ENCODE results near the gene CCDC192.
A peak's percentile ranks its signal among the peaks of the same experiment; 100 is the strongest.

Gene CCDC192

DNA sequence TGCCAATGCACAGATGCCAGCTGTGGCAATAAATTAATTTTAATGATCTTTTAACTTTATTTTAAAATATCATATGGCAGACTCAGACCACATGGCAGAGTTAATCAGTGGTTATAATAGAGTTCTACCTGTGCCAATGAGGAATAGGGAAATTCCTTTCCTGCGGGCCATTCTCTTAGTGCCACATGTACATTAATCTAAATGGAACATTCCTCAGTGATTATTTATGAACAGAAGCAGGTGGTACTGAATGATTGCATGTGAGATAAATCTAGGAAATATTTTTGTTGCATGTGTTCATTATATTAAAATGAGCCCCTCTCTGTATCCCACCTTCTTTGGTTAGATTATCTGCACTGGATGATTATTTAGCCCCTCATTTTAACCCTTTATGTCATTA is 102.3 kb downstream of the CCDC192 start:
- FAIRE-seq = no peak

DNA sequence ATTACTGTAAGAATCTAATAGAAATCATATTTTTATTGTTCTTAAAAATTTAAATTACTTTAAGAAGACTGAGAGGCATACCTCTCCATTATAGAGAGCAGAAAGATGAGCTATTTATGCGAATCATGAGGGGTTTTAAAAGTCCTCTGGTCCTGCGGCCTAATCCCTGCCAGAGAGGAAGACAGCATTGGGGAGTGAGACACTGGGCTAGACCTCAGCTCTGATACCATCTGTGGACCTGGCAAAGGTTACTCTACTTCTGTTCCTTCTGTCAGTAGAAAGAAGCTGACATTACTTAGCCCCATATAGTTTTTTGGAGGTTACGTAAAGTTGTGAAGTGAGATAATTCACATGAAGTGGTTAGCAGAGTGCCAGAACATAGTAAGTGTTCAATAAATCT is 103.6 kb downstream of the CCDC192 start:
- FAIRE-seq = no peak
- no peak for DNase-seq (ENCODE audit: insufficient read length, low spot score)

More for the DNA sequence above, 102.3 kb downstream of the CCDC192 start:
- no peak for DNase-seq (ENCODE audit: insufficient read length, low spot score)

DNA sequence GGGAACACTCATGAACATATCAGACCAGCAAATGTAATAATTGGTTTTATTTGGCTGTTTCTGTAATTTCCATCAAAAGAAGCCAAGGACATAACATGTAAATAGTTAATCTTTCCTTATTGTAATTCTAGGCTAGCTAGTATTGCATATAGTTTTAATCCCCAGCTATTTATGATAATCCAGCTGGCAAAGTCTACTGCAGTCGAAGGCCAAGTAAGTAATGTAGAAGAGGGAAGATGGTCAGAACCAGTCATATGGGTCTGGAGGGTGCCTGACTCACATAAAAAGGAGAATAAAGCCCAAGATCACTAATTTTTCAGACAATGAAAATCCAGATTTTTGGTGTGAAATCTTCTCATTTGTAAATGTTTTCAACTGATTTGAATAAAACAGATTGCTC is 106.3 kb downstream of the CCDC192 start:
- FAIRE-seq = no peak
- DNase-seq (ENCODE audit: insufficient read length, low spot score) = no peak

DNA sequence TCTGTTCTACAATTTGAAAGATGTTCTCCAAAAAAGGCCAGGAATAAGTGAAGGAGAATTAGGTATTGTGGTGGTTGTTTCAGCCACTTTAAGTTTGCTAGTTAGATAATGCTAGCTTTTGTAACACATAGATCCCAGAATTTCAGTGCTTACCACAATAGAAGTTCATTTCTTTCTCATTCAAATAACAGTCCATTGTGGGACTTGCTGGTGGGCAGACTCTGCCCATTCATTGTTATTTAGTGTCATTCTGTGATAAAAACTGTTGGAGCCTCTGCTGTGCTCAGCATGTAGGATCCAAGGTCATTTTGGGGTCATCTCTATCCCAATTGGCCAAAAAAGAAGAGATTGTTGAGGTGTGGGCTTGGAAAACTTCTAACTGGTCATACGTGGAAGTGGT is 106.8 kb downstream of the CCDC192 start:
- no peak for DNase-seq (ENCODE audit: insufficient read length, low spot score)
- no peak for FAIRE-seq

DNA sequence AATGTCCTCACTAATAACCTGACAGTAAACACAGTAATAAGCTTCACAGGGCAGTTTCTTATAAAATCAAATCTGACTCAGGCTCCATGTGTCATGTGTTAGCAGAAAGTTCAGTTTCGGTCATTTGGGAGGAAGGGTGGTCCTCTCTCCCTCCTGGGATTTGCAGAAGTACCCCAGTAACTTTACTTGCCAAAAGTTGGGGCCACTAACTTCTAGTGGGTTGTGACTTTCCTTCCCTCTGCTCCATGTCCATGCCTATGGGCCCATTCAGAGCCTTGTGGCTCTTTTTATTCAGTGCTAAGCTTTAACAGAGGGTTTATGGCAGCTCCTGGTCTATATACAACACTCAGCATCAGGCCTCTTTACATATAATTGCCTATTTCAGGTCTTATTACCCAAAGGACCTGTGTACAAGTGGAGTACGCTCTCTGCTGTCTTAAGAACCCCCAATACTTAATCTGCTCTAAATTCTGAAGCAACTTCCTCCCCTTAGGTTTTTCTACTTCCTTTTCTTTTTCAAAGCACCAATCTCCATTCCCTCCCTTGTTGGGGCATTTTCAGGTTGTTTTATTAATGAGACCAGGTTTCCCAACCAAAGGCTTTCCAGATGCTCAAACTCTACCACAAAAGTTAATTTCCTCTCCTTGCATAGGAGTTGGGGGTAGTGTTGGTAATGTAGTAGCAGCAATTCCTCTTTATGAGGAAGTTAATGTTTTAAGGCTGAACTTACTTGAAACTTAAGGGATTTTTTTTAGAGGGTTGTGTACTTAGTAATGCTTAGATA is 107.7 kb downstream of the CCDC192 start:
- FAIRE-seq (no peak), DNase-seq (ENCODE audit: insufficient read length, low spot score) (no peak)

DNA sequence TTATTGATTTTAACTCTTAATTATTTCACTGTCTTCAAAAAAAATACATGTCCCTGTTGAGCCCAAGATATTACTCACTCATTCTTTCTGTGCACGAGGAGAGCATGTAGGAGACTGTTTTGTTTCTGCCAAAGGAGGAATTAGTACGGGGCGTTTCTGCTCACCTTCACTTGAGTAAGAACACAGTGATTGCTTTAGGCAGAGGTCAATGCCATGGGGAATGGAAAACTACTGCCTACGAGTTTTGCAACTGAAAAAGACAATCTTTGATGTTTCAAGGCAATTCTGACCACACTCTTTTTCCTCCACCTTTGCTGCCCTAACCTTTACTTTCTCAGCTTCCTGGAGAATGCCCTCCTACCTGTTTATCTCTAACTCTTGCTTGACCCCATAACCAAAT is 109.4 kb downstream of the CCDC192 start:
- peak; percentile 54 for FAIRE-seq
- no peak for DNase-seq (ENCODE audit: insufficient read length, low spot score)

DNA sequence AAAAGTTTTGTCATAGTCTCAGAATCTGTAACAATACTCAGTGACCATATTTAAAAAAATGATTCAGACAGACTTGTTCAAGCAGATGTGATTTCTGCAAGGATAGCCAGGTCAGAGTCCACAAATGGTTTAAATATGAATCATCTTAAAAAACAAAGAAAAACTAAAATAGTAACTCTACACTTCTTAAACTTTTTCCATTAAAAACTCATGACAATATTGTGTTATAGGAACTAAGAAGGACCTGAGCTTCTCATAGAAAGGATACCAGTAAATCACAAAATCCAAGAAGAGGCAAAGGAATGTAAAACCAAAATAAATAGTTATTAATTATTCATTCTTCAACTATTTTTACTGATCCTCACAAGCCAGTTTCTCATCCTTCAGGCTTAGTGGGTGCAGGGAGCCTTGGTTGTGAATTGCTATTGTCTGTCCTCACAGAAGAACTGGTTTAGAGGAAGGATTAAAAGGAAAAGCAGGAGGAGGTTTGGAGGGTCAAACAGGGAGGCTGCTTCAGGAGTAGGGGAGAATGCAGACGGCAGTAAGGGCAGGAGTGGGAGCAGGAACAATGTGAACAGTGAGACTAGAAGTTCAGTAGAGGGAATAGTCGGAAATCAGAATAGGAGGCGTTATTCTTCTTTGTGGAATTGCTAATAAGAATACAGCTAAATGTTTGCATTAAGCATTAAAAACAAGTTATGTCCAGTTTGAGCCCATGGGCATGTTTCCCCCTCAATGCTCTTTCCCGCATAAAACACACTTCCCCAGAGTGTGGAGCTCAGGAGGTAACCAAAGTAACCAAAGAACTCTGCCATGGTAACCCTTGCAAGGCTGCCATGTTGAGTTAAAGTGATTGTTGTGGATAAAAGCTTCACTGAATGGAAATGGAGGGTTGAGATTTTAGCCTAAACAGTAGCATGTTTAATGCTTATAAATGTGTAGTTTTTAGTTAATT is 110.7 kb downstream of the CCDC192 start:
- DNase-seq (ENCODE audit: insufficient read length, low spot score) (no peak), FAIRE-seq (no peak)

DNA sequence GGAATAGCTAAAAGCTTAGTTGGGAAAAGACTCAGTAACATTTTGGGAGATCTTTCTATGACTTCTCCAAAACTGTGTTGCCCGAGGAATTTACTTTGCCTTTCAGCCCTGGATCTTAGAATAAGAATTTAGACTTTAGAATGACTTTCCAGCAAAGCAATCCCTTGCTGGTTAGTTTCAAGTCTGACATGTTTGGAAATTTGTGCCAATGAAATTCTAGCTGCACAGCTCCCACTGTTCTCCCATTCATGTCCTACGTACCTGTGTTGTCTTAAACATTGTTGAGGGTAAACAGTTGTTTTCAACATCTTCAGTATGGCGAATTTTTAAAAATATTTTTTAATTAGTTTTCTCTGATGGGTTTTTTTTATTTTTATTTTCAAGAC is 111.4 kb downstream of the CCDC192 start:
- DNase-seq (ENCODE audit: insufficient read length, low spot score) (no peak), FAIRE-seq (no peak)

DNA sequence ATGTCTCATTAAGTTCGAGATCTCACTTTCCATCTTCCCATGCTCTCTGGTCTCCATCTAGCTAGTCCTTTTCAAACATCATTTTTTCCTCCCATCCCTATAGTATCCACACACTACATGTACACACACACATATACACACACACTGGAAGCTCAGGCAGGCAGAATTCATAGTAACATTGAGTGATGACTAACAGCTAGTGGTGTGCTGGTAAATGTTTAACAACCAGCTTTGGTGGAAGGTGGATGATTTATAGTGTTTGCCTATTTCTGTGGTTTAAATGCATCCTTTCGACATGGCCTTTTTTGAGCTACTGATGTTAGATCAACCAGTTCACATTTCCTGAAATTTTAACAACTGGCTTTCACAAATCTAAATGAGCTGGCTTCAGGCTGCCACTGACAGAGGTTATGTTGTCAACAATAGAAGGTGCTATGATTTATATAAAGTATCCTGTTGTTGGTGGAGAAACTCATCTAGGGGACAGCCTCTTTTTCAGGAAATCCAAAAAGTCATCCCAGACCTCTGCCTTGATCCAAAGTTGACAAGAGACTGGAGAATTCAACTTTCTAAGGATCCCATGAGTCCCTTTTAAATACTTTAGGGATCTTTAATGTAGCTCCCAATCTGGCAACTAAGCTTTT is 117.8 kb downstream of the CCDC192 start:
- FAIRE-seq (no peak), DNase-seq (ENCODE audit: insufficient read length, low spot score) (no peak)

DNA sequence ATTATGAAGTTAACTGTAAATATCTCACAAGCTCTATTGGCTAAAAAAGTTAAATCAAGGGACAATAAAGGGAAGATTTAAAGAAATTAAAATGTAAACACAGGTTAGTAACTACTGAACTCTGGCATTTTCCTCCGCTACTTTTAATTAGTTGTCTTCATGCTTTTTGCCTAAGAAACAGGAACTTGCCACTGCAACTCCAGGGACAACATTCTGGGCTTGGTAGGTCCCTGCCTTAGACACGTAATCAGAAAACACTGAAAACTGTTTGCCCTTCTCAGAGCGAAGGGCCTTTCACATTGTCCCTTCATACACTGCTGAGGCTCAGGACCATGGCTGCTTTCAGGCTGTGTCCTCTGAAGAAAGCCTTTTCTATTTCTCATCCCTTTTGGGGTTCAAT is 118.7 kb downstream of the CCDC192 start:
- DNase-seq (ENCODE audit: insufficient read length, low spot score) = no peak

DNA sequence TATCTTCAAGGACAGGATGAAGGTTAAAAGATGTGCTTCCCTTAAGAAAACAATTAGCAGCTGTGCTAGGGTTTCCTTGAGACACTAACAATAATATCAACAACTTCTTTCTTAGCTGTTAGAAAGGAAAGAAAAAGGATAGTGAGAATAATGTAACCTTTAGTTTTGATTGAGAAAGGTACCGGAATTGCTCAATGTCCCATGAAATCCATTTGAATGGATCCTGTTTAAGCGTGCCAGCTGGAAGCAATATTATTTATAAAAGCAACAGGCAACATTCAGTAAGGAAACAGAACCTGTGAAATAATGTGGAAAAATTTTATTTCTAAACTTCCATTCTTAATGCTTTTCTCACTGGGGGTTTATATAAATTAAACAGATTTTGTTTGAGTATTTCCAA is 120.9 kb downstream of the CCDC192 start:
- no peak for DNase-seq (ENCODE audit: insufficient read length, low spot score)
- FAIRE-seq = no peak

More for the DNA sequence above, 118.7 kb downstream of the CCDC192 start:
- FAIRE-seq = no peak

DNA sequence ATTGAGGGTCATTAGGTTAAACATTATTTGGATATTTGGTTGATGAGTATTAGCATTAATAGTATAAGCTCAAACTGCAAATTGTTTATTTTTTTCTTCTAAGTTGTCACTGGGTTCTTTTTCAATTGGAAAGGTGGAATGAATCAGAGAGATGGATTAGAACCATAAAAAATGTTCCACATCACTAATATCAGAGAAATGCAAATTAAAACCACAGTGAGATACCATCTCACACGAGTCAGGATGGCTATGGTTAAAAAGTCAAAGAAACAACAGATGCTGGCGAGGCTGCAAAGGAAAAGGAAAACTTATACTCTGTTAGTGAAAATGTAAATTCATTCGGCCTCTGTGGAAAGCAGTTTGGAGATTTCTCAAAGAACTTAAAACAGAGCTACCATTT is 122.8 kb downstream of the CCDC192 start:
- DNase-seq (ENCODE audit: insufficient read length, low spot score) = no peak
- no peak for FAIRE-seq

DNA sequence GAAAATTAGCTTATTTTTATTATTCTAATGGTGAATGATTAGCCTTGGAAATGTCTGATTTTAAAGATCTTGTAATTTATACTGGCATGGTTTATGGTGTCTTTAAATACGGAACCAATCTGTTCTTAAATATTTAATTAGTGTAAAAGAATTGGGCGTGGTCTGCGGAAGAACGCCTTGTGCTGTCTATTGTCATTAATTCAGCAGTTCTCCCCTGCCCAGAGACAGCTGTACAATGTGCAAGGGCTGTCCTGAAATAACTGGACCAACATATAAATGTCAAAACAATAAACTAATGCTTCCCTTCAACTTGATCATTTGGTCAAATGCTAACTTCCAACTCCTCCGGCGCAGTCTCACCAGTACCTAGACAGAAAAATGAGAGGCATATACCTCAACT is 124.3 kb downstream of the CCDC192 start:
- FAIRE-seq = no peak
- DNase-seq (ENCODE audit: insufficient read length, low spot score) = no peak

DNA sequence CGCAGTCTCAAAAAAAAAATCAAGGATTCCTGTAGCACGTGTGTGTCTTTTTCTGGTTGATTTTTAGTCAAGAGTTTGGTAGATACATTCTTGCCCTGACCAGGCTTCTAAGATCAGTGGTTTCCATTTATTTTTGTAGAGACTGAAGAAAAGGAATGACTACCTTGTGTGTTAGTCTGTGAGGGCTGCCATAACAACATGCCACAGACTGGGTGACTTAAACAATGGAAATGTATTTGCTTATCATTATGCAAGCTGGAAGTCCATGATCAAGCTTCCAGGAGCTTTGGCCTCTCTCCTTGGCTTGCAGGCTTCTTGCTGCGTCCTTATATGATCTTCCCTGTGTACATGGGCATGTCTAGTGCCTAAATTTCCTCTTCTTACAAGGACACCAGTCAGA is 127.0 kb downstream of the CCDC192 start:
- FAIRE-seq = no peak
- DNase-seq (ENCODE audit: insufficient read length, low spot score) = no peak

DNA sequence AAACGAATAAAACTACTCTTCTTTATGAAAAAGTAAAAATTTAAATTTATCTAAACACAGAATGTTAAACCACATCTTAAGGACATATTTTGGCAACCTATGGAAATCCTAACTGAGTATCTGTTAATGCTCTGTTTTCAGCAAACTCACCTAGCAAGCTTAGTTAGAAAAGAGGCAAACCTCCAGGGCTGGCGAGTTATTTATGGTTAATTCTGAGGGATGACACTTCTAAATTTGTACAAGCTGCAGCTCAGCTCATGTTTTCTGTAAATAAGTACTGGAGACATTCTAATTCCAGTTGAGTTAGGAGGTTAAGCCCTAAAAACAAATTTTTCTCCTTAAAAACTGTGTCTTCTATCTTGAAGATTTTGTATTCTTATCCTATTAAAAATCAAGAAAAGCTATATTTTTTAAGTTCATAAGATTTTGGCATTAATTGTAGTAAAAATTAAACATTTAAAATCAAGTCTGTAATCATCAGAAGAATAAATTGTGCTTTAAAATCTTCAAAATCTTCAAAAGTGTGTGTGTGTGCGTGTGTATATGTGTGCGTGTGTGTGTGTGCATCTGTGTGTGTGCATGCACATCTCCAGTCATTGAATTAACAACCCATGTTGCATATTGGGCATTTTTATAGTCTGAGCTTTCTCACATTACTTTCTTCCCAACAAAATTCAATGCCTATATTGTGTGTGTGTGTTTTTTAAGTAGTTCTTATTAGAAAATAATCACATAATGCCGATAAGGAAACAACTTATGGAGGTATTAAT is 127.8 kb downstream of the CCDC192 start:
- DNase-seq (ENCODE audit: insufficient read length, low spot score) (no peak), FAIRE-seq (no peak)

DNA sequence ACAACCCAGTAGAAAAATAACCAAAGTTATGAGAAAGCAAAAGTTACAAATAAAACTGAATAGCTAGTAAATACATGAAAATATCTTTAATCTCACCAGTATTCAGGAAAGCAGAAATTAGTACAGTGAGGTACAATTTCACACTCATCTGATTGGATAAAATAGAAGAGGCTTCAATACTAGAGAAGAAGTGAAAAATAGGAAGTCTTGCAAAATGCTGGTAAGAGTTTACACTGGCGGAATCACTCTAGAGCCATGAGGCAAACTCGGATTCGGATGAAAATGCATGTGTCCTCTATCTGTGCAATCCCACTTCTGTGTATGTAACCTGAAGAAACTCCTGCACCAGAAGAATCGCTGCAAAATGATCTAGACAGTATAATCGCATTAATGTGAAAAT is 128.9 kb downstream of the CCDC192 start:
- no peak for FAIRE-seq
- DNase-seq (ENCODE audit: insufficient read length, low spot score) = no peak

DNA sequence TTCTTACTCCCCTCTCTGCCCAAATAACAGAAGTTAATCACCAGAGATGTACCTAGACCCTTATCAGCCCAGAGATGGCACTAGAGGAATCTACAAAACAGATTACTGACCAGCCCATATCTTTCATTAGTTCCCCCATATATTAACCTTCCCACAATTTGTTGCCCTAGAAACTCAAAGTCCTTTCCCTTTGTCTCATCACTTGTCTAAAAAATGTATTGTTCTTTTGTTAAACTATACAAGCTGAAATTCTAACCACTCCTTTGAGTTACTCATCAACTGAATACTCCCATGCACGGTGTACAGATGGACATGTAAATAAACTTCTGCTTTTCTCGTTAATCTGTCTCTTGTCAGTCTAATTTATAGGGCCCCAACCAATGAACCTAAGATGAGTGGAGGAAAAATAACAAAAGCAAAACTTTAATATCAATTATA is 130.9 kb downstream of the CCDC192 start:
- FAIRE-seq (no peak), DNase-seq (ENCODE audit: insufficient read length, low spot score) (no peak)

DNA sequence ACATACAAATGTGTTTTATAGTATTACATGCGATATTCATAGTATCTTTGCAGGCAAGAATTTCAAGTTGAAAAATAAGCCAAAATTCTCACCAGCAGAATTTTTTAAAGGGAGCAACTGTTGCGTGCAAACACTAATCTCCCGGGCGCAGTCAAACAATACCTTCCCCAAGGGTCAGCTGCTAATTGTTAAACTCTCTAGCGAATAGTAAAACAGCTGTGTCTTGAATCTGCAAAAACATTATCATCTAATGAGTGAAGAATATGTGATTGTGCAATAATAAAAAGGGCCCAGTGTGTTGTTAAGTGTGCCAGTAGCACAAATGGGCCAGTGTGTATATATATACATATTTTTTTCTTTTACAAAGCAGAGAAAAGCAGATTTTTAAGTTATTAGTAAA is 131.4 kb downstream of the CCDC192 start:
- DNase-seq (ENCODE audit: insufficient read length, low spot score) = no peak
- FAIRE-seq = no peak

DNA sequence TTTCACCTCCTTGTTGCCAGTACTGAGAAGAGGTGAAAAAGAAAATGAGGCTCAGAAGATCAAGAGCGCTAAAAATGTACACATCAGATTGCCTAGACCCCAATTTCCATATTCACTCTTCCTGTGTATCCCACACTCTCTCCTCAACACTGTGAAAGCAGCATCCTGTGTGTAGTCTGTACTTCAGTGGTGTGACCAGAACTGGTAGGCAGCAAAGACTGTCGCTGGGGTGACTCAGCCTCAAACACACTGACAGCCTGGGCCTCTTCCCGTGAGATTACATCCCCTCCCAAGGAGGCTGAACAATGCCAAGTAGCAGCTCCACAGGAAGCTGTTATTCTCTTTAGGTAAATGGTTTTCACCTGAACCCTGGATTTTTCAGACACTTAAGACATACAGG is 135.5 kb downstream of the CCDC192 start:
- FAIRE-seq (no peak), DNase-seq (ENCODE audit: insufficient read length, low spot score) (peak; percentile 13)

DNA sequence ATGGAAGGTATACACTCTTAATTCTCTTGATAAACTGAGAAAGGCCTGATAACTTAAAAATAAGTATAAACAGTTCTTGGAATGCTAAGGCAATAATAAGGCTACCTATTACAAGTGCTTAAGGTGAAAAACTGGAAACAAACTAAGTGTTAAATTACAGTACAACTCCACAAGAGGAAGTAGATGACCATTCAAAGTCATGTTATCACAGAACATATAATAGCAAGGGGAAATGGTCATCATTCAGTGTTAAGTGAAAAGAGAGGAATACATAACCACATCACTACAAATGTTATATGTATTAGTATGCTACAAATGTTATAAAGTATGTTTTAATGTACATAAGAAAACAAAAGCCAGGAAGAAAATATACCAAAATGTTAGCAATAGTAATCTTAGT is 135.9 kb downstream of the CCDC192 start:
- DNase-seq (ENCODE audit: insufficient read length, low spot score) (no peak), FAIRE-seq (no peak)
